ENCODE data around the gene MT1E.
"Not testable (repeated sequence)": the region's sequence is repeated elsewhere in the genome, so short reads cannot be mapped to it uniquely, and the experiment has no call there.

Gene MT1E

DNA sequence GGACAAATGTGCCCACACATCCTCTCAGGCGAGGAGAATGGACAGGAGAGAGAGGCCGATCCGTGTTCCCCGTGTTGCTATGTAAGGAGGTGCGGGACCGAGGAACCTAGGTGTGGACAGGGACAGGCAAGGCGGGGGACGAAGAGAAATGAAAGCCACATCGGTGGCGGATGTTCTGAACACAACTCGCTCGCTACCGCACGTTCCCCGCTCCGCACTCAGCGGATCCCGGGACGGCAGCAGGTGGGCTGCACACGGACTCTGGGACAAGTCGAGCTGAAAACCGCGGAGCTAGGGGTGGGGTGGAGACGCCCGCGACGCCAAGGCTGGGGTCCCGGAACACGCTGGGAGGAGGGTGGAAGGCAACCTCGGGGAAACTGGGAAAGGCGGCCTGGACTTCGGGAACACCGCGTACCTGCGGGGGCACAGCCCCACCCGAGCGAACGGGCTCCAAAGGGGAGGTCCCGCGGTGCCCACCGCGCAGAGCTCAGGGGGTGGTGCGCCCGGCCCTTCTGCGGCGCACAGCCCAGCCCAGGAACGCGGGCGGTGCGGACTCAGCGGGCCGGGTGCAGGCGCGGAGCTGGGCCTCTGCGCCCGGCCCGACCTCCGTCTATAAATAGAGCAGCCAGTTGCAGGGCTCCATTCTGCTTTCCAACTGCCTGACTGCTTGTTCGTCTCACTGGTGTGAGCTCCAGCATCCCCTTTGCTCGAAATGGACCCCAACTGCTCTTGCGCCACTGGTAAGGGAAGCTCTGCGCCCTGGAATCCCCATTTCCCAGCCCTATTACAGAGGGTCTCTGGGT, at the start of gene MT1E:
Gene MT1E (plus strand): TSS at position 642 of the 803 bp plus-strand sequence. CDS start 71 bp downstream, at position 713.
- peak in 1 of 2 donors; percentile 58 for DNase-seq (ENCODE audit: low read depth in 2 of 2)

DNA sequence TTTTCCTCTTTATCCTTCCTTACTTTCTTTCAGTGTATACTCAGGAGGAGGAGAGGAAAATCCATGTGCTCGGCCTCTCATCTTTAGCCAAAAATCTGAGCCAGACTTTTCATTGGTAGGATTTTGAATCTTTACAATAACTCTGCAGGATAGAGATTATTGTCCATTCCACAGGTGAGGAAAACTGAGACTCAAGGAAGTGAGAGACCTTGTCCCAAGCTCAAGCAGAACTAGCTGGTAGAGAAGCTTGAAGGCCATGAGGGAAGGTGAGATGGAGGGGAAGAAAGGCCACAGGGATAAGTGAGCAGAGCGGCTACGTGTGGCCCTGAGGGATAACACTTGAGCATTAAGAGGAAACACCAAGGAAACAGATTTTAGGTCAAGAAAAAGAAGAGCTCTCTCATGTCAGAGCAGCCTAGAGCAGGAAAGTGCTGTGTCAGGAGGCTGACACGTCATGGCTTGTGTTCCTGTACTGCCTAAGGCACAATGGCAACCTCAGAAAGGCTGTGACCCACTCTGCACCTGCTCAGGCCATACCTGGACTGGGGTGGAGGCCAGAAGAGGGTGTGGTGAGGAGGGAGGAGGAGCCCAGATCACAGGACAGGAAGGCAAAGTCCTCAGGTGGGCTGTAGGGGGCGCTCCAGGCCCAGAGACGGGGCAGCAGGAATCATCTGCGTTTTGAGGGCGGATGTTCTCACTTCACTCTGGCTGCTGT, 48.8 kb upstream of the MT1E start:
- DNase-seq (ENCODE audit: low read depth in 2 of 2): peak; percentile 75 to 86

DNA sequence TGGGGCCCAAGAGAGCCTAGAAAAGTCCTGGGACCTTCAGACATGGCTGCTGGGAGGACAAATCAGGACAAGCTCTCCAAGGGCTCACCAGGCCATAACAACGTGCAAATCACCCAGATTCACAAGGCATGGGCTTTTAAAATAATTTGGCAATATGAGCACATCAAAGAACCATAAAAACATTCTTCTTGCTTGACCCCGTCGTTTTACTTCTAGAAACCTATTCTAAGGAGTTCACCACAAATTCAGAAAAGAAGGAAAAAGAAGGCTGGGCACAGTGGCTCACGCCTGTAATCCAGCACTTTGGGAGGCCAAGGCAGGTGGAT, 48.3 kb upstream of the MT1E start:
- DNase-seq (ENCODE audit: low read depth in 2 of 2): no peak

DNA sequence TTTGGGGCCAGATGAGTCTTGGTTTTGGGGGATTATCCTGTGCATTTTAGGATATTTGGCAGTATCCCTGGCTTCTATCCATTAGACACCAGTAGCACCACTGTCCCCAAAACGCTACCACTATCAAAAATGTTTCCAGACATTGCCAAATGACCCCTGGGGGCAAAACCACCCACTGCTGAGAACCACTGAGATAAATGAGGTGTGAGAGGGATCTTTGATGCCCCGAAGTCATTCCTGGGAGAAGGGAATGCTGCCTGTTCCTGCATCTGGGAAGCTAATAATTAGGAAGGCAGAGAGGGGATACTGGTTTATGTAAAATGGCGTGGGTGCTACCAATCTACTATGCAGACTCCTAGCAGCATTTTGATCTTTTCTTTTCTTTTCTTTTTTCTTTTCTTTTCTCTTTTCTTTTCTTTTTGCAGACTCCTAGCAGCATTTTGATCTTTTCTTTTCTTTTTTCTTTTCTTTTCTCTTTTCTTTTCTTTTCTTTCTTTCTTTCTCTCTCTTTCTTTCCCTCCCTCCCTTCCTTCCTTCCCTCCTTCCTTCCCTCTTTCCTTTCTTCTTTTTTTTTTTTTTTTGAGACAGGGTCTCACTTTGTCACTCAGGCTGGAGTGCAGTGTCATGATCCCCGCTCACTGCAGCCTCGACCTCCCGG, 45.1 kb upstream of the MT1E start:
- no peak for DNase-seq (ENCODE audit: low read depth in 2 of 2)

DNA sequence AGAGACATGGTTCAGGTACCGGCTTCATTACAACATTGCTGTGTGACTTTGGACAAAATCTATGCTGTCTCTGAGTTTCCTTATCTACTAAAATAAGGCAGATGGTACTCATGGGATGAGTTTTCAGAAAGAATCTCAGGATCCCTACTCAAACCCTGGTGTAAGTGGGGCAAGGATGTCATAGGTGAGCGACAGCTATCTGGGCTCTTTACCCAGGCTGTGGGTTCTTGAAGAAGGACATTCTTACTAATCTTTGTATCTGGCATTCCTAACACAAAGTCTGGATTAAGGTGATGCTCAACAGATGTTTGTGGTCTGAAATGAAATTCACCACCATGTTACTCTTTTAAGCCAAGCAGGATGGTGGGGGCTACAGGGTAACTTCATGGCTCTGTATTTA, 42.7 kb upstream of the MT1E start:
- not testable (repeated sequence) for DNase-seq (ENCODE audit: low read depth in 2 of 2)

DNA sequence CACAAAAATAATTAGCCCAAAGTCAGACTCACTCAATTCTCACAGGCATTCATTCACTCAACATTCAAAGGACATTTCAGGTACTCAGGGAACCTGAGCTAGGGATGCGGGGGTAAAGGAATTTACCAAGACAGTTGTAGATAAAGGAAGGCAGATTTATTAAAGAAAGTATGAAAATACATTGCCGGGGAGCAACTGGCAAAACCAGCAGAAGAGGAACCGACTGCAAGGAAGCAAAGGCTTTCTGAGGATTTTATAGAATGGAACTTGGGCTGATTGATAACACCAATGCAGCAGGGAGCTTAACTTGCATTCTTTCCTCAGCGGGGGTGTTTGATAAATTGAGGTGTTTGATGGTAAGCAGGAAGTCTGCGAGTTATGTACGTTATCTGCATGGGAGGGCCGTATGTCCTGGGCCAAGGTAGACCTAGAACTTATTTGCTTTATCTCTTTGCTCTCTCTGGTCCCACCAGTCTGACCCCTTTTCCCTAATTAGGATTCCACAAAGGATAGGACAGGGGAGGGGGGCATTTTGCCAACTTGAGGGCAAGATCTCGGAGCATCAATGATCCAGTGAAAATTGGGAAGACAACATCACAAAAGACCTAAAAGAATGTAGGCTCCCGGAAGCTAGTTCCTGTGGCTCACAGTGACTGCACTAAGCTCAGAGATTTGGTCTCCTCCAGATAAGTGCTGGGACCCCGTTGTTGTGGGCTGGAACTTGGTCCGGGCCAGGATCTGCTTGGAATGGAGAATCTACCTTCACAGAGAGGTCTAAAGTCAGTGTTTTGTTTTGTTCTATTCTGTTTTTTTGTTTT, 42.0 kb upstream of the MT1E start:
- DNase-seq (ENCODE audit: low read depth in 2 of 2): no peak

DNA sequence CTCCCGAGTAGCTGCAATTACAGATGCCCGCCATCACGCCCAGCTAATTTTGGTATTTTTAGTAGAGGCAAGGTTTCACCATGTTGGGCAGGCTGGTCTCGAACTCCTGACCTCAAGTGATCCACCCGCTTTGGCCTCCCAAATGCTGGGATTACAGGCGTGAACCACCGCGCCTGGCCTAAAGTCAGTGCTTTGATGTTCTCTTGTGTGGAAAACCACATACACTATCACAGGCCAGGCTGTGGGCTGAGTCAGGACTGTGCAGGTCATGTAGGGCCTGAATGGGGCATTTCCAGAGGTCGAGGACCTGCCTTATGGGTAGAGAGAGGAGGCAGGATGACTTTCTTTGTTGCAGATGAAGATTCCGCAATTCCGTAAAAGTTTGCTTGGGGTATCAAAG, 41.3 kb upstream of the MT1E start:
- DNase-seq (ENCODE audit: low read depth in 2 of 2): no peak

DNA sequence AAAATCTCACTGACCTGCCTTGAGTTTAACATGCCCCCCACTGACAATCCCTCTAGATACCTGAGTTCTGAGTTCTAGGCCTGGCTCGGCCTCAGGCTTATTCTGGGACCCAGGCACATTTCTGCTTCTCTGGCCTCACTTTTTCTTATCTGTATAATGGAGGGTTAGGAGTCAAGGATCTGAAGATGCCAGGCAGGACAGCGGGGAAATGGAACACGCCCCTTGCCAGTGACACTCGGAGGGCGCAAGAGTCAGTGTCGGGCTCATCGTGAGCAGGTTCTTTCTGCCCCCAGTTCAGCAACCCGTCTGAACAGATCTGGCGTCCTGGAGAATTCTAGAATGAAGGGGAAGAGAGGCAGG, 36.8 kb upstream of the MT1E start:
- DNase-seq (ENCODE audit: low read depth in 2 of 2): no peak

DNA sequence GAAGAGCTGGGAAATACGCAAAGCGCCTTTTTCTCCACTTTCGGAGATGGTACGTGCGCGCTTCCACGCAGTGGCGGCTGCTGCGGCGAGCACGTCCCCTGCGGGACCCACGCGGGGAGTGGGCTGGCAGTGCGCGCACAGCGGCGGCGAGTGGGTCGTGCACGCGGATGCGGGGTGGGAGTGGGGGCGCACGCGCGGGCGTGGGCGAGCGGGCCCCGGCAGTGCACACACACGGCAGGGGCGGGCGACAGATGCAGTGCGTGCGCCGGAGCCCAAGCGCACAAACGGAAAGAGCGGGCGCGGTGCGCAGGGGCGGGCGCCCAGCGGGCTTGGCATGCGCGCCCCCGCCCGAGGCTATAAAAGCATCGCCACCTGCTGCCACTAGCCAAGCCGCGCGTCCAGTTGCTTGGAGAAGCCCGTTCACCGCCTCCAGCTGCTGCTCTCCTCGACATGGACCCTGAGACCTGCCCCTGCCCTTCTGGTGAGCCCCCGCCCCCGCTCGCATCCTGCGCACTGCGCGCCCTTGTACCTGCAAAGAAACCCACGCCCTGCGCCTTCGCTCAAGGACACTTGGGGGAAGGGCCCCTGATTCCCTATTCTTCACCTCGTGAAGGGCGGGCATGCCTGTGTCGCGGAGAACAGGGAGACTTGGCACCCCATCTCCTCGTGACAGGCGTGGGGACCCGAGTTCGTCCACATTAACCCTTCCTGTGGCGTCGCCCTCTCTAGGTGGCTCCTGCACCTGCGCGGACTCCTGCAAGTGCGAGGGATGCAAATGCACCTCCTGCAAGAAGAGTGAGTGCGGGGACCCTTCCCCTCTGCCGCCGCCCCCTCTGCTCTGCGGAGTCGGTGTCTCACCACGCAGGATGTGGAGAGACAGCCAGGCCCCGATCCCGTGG, 36.2 kb upstream of the MT1E start, which contains the start of gene MT3:
Gene MT3 (plus strand): TSS at position 388 of the 899 bp plus-strand sequence. CDS start 63 bp downstream, at position 451.
- no peak for DNase-seq (ENCODE audit: low read depth in 2 of 2)

DNA sequence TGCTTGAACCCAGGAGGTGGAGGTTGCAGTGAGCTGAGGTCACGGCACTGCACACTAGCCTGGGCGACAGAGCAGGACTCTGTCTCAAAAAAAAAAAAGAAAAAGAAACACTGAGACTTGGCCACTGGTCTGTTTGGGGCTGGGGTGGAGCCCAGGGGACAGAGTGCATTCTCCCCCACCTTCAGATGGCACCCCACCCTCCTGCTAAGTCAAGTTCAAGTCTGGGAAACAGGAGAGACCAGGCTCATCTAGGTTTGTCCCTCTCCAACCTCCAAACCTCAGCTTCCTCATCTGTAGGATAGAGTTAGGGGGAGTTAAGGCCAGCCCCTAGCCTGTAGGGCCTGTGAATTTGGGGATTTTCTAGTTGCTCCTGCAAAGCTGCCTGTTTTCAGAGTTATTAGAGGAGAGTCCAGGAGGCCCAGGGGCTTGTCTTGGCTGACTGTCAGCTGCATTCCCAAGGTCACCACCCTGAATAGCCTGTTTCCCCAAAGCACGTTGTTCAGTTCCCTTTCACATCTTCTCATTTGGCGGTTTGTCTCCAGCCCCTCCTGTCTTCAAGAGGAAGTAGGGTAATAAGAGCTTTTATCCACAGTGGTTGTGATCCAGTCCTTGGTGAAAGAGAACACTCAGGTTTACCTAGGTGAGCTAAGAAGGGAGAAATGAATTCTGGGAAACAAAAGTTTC, 34.1 kb upstream of the MT1E start:
- no peak for DNase-seq (ENCODE audit: low read depth in 2 of 2)

DNA sequence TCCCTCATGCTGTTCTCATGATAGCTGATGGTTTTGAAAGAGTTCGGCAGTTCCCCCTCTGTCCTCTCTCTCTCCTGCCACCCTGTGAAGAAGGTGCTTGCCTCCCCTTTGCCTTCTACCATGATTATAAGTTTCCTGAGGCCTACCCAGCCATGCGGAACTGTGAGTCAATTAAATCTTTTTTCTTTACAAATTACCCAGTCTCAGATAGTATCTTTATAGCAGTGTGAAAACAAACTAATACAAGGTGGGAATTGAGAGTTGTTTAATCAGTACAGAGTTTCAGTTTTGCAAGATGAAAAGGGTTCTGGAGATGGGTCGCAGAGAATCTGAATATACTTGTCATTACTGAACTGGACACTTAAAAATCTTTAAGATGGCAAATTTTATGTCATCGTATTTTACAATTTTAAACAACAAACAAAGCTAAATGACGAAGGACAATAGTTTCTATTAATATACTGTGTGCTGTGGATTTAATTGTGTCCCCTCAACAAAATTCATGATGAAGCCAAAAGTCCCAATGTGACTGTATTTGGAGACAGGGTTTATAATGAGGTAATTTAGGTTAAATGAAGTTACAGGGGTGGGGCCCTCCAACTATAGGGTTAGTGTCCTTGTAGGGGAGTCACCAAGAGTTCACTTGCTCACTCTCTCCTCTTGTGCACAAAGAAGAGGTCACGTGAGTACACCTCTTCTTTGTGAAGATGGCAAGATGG, 31.8 kb upstream of the MT1E start:
- no peak for DNase-seq (ENCODE audit: low read depth in 2 of 2)

DNA sequence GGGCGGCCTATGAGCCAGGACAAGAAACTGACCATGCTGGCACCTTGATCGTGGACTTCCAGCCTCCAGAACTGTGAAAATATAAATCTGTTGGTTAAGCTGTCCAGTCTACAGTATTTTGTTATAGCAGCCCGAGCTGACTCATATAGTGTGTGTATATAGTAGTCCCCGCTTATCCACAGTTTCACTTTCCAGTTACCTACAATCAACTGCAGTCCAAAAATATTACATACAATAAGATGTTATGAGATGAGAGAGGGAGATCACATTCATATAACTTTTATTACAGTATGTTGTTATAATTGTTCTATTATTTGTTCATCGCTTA, 31.3 kb upstream of the MT1E start:
- no peak for DNase-seq (ENCODE audit: low read depth in 2 of 2)

DNA sequence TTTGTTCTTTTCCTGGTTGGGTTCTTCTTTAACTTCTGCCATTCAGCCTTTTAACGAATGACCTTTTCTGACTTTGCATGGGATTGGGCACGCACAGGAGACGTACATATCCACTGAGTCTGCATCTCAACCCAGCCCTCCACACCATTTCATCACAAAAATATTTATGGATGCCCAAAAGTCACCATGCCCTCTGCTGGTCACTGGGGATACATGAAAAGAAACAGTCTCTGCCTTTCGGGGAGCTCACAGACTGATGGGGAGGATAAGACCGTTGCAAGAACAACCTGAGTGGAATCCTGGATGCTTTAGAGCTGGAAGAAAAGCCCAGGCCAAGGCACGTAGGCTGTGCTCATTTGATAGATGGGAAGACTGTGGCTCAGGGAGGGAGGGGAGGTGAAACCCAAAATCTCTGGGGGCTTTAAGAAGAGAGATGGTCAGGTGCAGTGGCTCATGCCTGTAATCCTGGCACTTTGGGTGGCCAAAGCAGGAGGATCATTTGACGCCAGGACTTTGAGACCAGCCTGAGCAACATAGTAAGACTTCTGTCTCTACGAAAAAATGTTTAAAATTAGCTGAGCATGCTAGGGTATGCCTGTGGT, 25.1 kb upstream of the MT1E start:
- no peak for DNase-seq (ENCODE audit: low read depth in 2 of 2)

DNA sequence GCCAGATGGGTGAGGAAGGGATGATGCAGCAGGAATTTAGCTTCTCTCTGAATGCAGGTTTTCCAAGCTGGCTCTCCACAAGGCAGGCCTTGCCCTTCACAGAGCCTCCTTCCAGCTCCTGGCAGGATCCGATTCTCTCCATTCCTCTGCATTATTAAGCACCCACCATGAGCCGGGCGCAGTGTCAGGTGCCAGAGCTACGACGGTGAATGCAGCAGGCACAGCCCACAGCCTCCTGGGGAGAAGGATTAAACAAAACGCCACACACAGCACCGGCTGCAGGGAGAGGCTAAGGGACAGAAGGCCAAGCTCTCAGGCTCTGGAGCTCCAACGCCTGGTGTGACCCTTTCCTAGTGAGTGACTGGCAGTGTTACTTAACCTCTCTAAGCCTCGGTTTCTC, 24.3 kb upstream of the MT1E start:
- DNase-seq (ENCODE audit: low read depth in 2 of 2): no peak

DNA sequence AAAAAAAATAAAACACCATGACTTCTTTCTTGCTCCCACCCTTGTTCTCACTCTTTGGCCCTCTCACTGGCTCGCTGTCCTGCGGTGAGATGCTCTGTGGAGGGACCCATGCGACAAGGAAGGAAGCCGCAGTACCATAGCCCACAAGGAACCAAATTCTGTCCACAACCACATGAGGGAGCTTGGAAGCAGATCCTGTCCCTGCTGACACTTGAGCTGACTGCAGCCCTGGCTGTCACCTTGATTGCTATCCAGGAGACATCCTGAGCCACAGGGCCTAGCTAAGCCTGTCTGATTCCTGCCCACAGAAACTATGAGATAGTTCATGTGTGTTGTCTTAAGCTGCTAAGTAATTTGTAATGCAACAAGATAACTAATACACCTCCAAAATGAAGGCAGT, 22.0 kb upstream of the MT1E start:
- DNase-seq (ENCODE audit: low read depth in 2 of 2): no peak

DNA sequence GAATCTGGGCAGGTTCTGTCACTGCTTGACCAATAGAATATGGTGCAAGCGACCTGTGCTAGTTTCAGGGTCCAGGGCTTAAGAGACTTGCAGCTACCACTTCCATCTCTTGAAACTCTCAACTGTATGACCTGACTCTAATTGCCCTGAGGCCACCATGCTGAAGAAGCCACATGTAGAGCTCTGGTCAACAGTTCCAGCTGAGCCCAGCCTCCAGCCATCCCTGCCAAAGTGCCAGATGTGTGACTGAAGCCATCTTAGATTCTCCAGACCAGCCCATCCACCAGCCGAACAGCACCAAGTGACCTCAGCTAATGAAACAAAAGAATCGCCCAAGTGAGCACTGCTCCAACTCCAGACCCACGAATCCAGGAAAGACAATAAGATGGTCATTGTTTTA, 20.6 kb upstream of the MT1E start:
- no peak for DNase-seq (ENCODE audit: low read depth in 2 of 2)

DNA sequence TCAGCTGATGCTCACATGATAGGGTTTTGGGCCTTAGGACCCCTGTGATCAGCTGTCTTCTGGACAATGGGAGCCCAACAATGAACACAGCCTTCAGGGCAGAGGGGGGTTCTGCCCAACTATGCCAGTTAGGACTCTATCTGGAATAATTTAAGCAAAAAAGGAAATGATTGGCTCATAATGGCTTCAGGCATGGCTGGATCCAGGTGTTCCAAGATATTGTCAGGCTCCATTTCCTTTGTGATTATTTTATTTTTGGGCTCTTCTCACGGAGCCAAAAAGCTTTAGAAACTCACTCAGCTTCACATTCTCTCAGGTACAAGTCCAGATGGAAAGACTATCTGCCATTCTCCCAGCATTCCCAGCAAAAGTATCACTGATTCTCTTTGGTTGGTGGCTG, 20.1 kb upstream of the MT1E start:
- DNase-seq (ENCODE audit: low read depth in 2 of 2): no peak

DNA sequence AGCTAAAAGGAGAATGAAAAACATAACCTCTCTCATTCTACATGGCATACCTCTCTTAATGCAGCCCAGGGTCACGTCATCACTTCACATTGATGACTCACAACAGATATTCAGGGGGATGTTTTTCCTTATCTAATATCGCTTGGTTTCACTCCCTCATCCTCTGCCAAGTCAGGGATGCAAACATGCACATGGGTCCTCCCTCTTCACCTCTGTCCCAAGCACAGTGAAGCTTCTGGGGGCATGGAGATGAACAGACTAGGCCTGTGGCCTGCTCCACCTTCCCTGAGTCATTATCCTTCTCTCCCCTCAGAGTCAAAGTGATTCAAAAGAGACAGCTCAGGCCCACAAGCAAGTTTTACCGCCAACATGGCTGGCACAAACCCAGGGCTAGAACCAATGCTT, 19.5 kb upstream of the MT1E start:
- DNase-seq (ENCODE audit: low read depth in 2 of 2): no peak

DNA sequence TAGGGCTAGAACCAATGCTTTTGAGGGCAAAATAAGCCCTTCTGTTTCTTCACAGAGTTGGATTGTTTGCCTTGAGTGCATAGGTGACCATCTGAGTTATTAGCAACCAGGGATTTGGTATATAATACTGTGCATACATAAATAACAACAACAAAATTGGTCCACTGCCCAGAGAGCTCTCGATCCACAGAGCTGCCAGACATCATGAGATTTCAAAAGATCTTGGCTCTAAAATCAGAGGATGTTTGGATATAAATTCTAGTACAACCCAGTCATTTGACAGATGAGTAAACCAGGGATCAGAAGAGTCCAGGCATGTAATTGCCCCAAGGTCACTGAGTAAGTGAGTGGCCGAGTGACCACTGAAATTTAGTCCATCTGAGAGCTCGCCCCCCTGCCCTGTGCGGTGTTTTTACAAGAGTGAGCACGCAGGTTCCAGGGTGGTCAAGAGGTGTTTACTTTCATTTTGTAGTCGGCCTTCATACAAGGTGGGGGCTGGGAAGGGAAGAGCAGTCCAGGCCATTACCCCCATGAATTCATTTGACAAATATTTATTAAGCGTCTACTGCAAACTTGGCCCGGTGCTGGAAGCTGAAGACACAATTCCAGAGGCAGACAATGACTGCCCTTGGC, 19.0 kb upstream of the MT1E start:
- DNase-seq (ENCODE audit: low read depth in 2 of 2): no peak
